IPS-18a (cell line): ENCODE measurements around the gene GFRA3.

Experiments used
- H3K27ac ChIP-seq: one replicate; pipeline ENCODE4 v1.5.1; 2013; ENCODE audit warnings: low read length
- H3K27me3 ChIP-seq: one replicate; pipeline ENCODE4 v1.6.1; 2013; ENCODE audit warnings: mild to moderate bottlenecking, low read length; ENCODE audit not compliant: control insufficient read depth, insufficient read depth
- H3K36me3 ChIP-seq: one replicate; pipeline ENCODE4 v1.6.1; 2013; ENCODE audit warnings: low read depth, low read length; ENCODE audit not compliant: control insufficient read depth
- H3K4me1 ChIP-seq: one replicate; pipeline ENCODE4 v1.6.1; 2013; ENCODE audit warnings: low read depth, low read length; ENCODE audit not compliant: control insufficient read depth
- H3K4me3 ChIP-seq: one replicate; pipeline ENCODE4 v1.5.1; 2013; ENCODE audit warnings: low read length
- H3K9ac ChIP-seq: one replicate; pipeline ENCODE4 v1.6.1; 2013; ENCODE audit warnings: mild to moderate bottlenecking, low read length, moderate library complexity
- H3K9me3 ChIP-seq: one replicate; pipeline ENCODE4 v1.6.1; 2013; ENCODE audit warnings: low read depth, low read length; ENCODE audit not compliant: control insufficient read depth

GFRA3 gene

DNA sequence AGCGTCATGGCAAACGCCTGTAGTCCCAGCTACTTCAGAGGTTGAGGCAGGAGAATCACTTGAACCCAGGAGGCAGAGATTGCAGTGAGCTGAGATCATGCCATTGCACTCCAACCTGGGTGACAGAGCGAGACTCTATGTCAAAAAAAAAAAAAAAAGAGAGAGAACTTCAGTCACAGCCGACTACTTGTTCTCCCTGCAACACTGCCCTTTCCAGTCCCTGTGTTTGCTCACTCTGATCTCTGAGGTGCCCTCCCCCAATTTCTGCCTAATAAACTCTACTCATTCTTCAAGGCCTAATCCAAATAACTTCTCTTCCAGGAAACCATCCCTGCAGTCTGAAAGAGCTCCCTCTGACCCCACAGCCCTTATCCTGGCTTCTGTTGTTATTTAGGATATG lies 28.1 kb downstream of the GFRA3 start:
- H3K9ac ChIP-seq = no peak overlapping the region
- no peak overlapping the region for H3K4me3 ChIP-seq
- H3K27ac ChIP-seq = no peak overlapping the region
- H3K9me3 ChIP-seq = no peaks in the 10 kb centered on the region
- peaks cover 12% of the 10 kb centered on the region for H3K4me1 ChIP-seq
- no peaks in the 10 kb centered on the region for H3K36me3 ChIP-seq
- H3K27me3 ChIP-seq = peaks cover 29% of the 10 kb centered on the region

DNA sequence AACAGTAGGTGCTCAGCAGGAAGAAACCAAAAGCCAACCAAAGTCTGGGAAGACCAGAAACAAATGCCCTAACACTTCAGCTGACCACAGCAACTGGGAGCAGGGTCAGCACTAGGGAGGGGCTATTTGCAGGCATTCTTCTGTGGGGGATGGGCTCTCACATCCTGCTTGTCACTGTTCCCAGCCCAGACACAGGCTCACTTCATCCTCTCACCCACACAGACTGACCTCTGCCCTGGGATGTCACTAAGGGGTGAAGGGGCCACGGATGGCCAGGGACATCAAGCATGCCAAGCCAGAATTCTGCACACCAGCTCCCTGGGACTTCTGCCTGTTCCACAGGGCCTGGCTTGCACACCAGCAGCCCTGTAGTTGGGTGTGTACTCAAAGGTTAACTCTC lies 28.7 kb downstream of the GFRA3 start:
- Histone ChIP-seq H3K27ac (no peak overlapping the region), H3K4me3 (no peak overlapping the region), H3K36me3 (no peaks in the 10 kb centered on the region)

DNA sequence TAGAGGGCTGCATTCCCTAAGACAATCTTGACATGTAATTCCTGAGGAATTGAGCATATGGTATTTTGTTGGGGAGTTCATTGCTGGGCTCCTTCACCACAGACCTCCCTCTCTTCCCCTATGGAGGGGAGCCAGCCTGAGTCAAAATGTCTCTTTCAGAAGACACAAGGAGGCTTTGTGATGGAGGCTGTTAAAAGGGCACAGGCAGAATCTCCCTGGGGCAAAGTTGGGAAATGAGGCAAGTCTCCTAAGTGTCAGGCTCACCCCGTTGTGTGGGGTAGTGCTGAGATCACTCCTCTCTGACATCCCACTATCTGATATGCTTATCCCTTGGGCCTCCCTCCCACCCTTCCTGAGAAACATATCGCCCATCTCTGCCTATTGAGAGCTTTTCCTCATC lies 30.6 kb downstream of the GFRA3 start:
- no peak overlapping the region for H3K4me3 ChIP-seq
- peaks cover 12% of the 10 kb centered on the region for H3K4me1 ChIP-seq
- H3K27me3 ChIP-seq = peaks cover 50% of the 10 kb centered on the region
- H3K27ac ChIP-seq = no peak overlapping the region
- no peak overlapping the region for H3K9ac ChIP-seq
- H3K36me3 ChIP-seq = no peaks in the 10 kb centered on the region
- no peaks in the 10 kb centered on the region for H3K9me3 ChIP-seq

More for the DNA sequence above, 28.7 kb downstream of the GFRA3 start:
- Histone ChIP-seq H3K9ac (no peak overlapping the region), H3K9me3 (no peaks in the 10 kb centered on the region), H3K4me1 (peaks cover 12% of the 10 kb centered on the region), H3K27me3 (peaks cover 35% of the 10 kb centered on the region)

DNA sequence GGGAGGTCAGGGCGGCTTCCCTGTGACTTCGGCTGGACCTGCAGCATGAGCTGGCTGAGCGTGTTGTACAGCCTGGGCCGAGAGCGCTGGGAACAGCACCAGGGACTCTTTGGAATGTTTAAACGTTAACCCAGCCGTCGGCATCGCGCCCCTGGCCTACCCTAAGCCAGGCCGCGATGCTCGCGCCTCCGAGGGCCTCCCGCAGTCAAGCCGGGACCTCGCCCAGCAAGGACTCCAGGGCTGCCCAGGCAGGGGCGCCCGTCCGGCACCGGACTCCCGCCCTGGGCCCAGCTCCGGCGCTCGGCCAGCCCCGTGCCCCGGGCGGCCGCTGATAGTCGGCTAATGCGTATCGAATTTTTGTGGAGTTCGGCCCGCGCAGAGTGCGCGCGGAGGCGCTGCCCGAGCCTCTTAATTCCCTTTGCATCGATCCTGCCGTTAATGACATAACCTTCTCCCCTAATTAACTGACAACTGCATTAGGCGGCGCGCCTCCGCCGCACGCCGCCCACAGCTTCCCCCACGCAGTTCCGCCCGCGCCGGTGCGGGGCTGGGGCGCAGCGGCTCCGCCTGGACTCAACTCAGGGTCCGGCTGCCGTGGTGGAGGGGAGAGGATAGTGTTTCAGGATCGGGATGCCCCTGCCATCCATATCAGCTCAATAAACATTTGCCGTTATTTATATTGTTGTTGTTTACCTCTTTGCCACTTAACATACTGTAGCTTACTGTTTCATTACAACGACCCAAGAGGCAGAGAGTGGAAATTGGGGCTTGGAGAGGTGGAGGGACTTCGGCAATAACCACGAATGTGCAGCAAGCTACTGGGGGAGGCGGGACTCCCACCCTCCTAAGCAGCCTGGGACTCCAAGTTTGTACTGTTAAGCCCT lies 32.5 kb downstream of the GFRA3 start:
- H3K4me1 ChIP-seq = peaks cover 12% of the 10 kb centered on the region
- H3K27me3 ChIP-seq = peaks cover 54% of the 10 kb centered on the region
- no peaks in the 10 kb centered on the region for H3K36me3 ChIP-seq
- peak overlapping the region; percentile 25 for H3K9ac ChIP-seq
- peak overlapping the region; percentile 56 for H3K4me3 ChIP-seq
- no peaks in the 10 kb centered on the region for H3K9me3 ChIP-seq
- H3K27ac ChIP-seq = no peak overlapping the region

DNA sequence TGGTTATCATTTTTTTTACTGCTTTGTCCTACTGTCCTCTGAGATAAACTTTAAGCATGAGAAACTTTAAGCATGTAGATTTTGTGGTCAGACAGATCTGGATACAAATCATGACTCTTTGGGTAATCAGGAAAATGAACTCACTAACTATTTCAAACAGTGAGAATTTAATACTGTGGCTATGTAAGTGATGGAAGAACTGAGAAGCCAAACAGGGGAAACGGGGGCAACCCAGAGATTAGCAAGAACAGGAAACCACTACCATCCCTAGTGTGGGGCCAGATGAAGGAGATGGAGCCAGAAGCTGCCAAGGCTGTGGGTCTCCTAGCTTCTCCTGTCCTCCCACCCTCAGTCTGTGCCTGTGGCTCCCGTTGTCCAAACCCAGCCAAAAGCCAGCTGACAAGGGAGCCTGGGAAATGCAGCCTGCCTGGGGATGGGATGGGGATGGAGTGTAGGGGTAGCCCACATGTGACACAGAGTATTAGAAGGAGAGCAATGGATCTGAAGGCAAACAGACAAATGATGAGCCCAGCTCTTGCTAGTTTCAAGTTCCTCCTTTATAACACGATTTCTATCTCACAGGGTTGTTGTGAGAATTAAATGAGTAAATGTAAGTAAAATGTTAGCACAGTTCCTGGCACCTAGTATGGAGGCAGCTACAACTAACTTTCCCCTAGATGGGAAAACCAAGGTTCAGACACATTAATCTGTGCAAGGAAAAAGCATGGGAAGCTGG lies 33.6 kb downstream of the GFRA3 start:
- H3K27me3 ChIP-seq = peaks cover 54% of the 10 kb centered on the region

DNA sequence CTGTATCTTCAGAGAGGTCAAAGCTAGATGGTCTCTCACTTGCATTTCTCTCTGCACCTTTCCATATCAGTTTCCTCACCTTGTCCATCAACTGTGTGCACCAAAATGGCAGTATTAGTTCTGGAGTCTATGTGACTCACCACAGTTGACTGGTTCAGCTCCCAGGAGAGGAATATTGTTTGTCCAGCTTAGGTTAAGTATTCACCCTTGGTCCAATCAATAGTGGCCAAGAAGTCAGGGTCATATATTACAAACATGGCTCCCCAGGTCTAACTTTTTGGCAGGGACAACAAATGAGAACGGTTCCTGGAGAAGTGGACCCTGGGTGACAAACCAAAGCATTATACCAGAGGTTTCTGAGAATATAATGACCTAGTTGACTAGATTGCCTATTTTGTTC lies 36.4 kb downstream of the GFRA3 start:
- Histone ChIP-seq H3K9ac (no peak overlapping the region), H3K9me3 (no peaks in the 10 kb centered on the region)

More for the DNA sequence above, 33.6 kb downstream of the GFRA3 start:
- Histone ChIP-seq H3K27ac (no peak overlapping the region), H3K36me3 (no peaks in the 10 kb centered on the region), H3K9ac (no peak overlapping the region), H3K4me1 (peaks cover 10% of the 10 kb centered on the region), H3K4me3 (no peak overlapping the region), H3K9me3 (no peaks in the 10 kb centered on the region)

DNA sequence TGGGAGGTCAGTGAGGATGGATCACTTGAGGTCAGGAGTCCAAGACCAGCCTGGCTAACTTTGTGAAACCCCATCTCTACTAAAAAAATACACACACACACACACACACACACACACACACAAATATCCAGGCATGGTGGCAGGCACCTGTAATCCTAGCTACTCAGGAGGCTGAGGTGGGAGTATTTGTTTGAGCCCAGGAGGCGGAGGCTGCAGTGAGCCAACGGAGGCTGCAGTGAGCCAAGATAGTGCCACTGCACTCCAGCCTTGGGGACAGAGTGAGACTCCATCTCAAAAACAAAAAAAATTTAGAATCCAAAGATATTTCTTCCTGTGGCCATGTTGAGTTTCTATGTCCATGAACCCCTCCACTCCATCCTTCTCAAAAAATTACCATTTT lies 39.8 kb downstream of the GFRA3 start:
- Histone ChIP-seq H3K9ac (no peak overlapping the region), H3K4me1 (no peaks in the 10 kb centered on the region), H3K36me3 (no peaks in the 10 kb centered on the region), H3K4me3 (no peak overlapping the region), H3K9me3 (no peaks in the 10 kb centered on the region), H3K27me3 (peaks cover 10% of the 10 kb centered on the region), H3K27ac (no peak overlapping the region)

More for the DNA sequence above, 36.4 kb downstream of the GFRA3 start:
- Histone ChIP-seq H3K4me1 (peaks cover 4% of the 10 kb centered on the region), H3K4me3 (no peak overlapping the region), H3K36me3 (no peaks in the 10 kb centered on the region), H3K27ac (no peak overlapping the region), H3K27me3 (peaks cover 42% of the 10 kb centered on the region)

DNA sequence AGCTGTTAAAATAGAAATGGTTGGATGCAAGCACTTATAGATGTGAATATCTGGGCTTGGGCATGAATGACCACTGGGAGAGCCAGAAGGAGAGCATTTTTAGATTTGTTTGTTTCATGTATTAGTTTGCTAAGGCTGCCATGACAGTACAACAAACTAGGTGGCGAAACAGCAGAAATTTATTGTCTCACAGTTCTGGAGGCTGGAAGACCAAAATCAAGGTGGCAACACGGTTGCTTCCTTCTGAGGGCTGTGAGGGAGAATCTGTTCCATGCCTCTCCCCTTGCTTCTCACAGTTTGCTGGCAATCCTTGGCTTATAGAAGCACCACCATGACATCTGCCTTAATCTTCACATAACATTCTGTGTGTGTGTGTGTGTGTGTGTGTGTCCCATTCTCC lies 41.1 kb downstream of the GFRA3 start:
- Histone ChIP-seq H3K9ac (no peak overlapping the region), H3K27ac (no peak overlapping the region), H3K36me3 (no peaks in the 10 kb centered on the region), H3K27me3 (peaks cover 4% of the 10 kb centered on the region), H3K9me3 (no peaks in the 10 kb centered on the region), H3K4me3 (no peak overlapping the region), H3K4me1 (no peaks in the 10 kb centered on the region)

DNA sequence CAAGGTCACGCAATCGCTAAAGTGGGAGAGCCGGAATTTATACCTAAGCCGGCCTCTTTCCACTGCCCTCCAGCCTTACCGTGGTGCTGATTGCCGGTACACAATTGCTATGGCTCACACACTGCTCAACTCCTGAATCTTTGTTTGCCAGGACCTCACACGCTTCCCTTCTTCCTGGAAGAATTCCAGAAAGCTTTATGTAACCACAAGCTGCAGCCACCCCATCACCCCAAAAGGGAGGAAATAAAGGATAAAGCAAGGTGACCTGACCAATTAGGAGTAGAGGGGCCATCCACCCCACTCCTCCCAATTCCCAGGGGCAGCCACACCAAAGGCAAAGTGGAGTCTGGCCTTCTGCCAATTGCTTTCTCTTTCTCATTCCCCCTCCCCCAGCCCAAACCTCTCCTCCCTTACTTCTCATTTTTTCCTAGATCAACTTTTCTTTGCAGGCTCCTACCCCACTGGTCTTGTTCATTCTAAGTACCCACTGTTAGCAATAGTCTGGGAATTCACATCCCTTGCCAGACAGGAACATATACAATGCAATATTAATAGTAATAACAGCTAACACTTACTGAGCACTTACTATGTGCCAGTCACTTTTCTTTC lies 43.3 kb downstream of the GFRA3 start:
- Histone ChIP-seq H3K4me3 (no peak overlapping the region), H3K36me3 (no peaks in the 10 kb centered on the region), H3K9me3 (no peaks in the 10 kb centered on the region), H3K27ac (no peak overlapping the region), H3K9ac (no peak overlapping the region), H3K4me1 (no peaks in the 10 kb centered on the region), H3K27me3 (no peaks in the 10 kb centered on the region)

DNA sequence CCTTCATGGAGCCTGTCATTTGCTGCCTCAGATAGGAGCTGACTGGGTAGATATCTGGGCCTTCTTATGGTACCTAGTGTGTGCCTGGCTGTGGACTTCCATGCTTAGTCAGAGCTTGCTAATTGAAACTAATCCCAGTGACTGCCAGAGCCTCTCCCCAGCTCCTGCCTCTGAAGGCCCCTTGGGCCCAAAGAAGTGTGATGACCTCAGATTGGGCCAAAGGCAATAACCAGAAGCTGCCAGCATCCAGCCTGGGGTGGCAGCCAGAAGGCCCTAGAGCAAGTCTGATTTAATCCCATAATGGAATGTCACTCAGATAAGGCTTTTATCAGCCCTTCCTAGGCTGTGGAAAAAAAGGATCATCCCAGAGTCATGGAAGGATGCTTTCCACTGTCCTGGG lies 44.2 kb downstream of the GFRA3 start:
- H3K27me3 ChIP-seq = no peaks in the 10 kb centered on the region
- no peaks in the 10 kb centered on the region for H3K36me3 ChIP-seq
- H3K4me1 ChIP-seq = no peaks in the 10 kb centered on the region
- H3K9ac ChIP-seq = no peak overlapping the region
- H3K4me3 ChIP-seq = no peak overlapping the region
- no peaks in the 10 kb centered on the region for H3K9me3 ChIP-seq
- no peak overlapping the region for H3K27ac ChIP-seq

DNA sequence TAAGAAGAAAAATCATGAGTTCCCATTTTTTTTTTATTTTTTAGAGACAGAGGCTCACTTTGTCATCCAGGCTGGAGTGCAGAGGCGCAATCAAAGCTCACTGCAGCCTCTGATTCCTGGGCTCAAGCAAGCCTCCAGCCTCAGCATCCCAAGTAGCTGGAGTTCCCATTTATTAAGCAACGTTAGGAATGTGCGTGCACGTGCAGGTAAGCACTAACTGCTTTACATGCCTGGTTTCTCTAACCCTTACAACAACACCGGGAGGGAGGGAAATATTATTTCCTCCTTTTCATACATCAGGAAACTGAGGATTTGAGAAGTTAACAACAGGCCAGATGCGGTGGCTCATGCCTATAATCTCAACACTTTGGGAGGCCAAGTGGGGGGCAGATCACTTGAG lies 45.0 kb downstream of the GFRA3 start:
- H3K27me3 ChIP-seq = no peaks in the 10 kb centered on the region
- H3K27ac ChIP-seq = no peak overlapping the region
- no peaks in the 10 kb centered on the region for H3K36me3 ChIP-seq
- no peak overlapping the region for H3K9ac ChIP-seq
- H3K9me3 ChIP-seq = no peaks in the 10 kb centered on the region
- H3K4me1 ChIP-seq = no peaks in the 10 kb centered on the region
- H3K4me3 ChIP-seq = no peak overlapping the region
